GM12878 (cell line): ENCODE data around the gene AKR1C4. TPM values are rescaled to one million over a fixed set of nuclear protein-coding genes. Genes with fewer than 3 reads are reported as not detected.

Source experiments
- ATAC-seq: fragments of 200-7000 bp; cut with Tn5 transposase; 3 replicates; pipeline ENCODE4 v1.9.1; 2020; ENCODE audit warnings: mild to moderate bottlenecking, moderate library complexity
- BruUV-seq: library from RNA; stranded (reverse); fragments of 400-500 nt; replicated peaks from 2 replicates; lab custom pipeline; 2021; lab: Mats Ljungman, UMichigan
- CTCF ChIA-PET: fragments of 300-600 bp; sonication (Branson Sonifier 250); formaldehyde crosslinking; extraction: SDS; loops from one replicate; lab custom pipeline; 2021; ENCODE audit warnings: inconsistent platforms; lab: Yijun Ruan, JAX
- POLR2A ChIA-PET: fragments of 350-600 bp; formaldehyde crosslinking; extraction: SDS; loops from one replicate; lab custom pipeline; 2021; ENCODE audit warnings: inconsistent platforms; lab: Charles Lee
- RAD21 ChIA-PET: fragments of 300-600 bp; sonication (Branson Sonifier 250); formaldehyde crosslinking; loops from one replicate; lab custom pipeline; 2023; ENCODE audit warnings: antibody characterized with exemption; ENCODE audit not compliant: unreplicated experiment; lab: Charles Lee
- SMC1A ChIA-PET: fragments of 300-600 bp; sonication (Branson Sonifier 250); formaldehyde crosslinking; loops from one replicate; lab custom pipeline; 2023; ENCODE audit not compliant: unreplicated experiment, uncharacterized antibody; lab: Charles Lee
- DNase-seq: peaks from one replicate; pipeline ENCODE4 v3.0.0-alpha.2; 2011; ENCODE audit warnings: low read depth, low spot score
- FAIRE-seq: peaks from 3 replicates; lab custom pipeline; 2011; peaks lifted over from hg19 to GRCh38; lab: Jason Lieb, UNC
- H2AFZ ChIP-seq: 2 replicates; pipeline ENCODE4 v1.6.0; 2011; ENCODE audit warnings: low read depth, low read length, control low read depth; ENCODE audit not compliant: control insufficient read depth
- H3K27ac ChIP-seq: 2 replicates; pipeline ENCODE4 v1.5.1; 2011; ENCODE audit warnings: control low read depth; ENCODE audit not compliant: control insufficient read depth, insufficient read depth
- H3K27me3 ChIP-seq, 2 experiments: replicated peaks in 1 of 2; 2 replicates each; pipeline versions ENCODE4 v1.6.0 to v1.6.1; 2011; ENCODE audit warnings: low read length in 1 of 2; ENCODE audit not compliant: control insufficient read depth in 2 of 2, insufficient read depth in 2 of 2
- H3K36me3 ChIP-seq, 2 experiments: 2 replicates each; pipeline ENCODE4 v1.5.1; 2011; ENCODE audit warnings: low read length in 1 of 2; ENCODE audit not compliant: control insufficient read depth in 2 of 2, insufficient read depth in 2 of 2
- H3K4me1 ChIP-seq: 2 replicates; pipeline ENCODE4 v1.6.1; 2011; ENCODE audit warnings: mild to moderate bottlenecking, low read length, moderate library complexity, mixed read lengths; ENCODE audit not compliant: control insufficient read depth, insufficient read depth
- H3K4me2 ChIP-seq: 2 replicates; pipeline ENCODE4 v1.6.0; 2011; ENCODE audit warnings: control low read depth; ENCODE audit not compliant: control insufficient read depth, insufficient read depth
- H3K4me3 ChIP-seq: fragments of 200-600 bp; sonication (generic); 2 replicates; pipeline ENCODE4 v1.5.1; 2016
- H3K79me2 ChIP-seq: 2 replicates; pipeline ENCODE4 v1.6.0; 2011; ENCODE audit warnings: low read length; ENCODE audit not compliant: control insufficient read depth, insufficient read depth
- H3K9ac ChIP-seq: 2 replicates; pipeline ENCODE4 v1.8.0; 2011; ENCODE audit warnings: low read length, control low read depth, mixed read lengths; ENCODE audit not compliant: control insufficient read depth, insufficient read depth
- H3K9me3 ChIP-seq: replicated peaks from 3 replicates; pipeline ENCODE4 v1.5.1; 2011; ENCODE audit warnings: mild to moderate bottlenecking, low read length; ENCODE audit not compliant: control insufficient read depth, insufficient read depth
- H4K20me1 ChIP-seq: 2 replicates; pipeline ENCODE4 v1.6.0; 2011; ENCODE audit not compliant: control insufficient read depth, insufficient read depth
- E2F4 ChIP-seq: IDR thresholded peaks from 2 replicates; pipeline ENCODE4 v1.6.1; 2012; ENCODE audit warnings: low read depth, low read length, improper control_type of control experiment
- LARP7 ChIP-seq: fragments of 450-650 bp; IDR thresholded peaks from 2 replicates; pipeline ENCODE4 v1.6.1; 2017; ENCODE audit warnings: mild to moderate bottlenecking
- SP1 ChIP-seq: IDR thresholded peaks from one replicate; pipeline ENCODE4 v1.6.1; 2011; ENCODE audit warnings: low read depth, low read length
- TBL1XR1 ChIP-seq: IDR thresholded peaks from 2 replicates; pipeline ENCODE4 v1.6.1; 2012; ENCODE audit warnings: low read depth, low read length, improper control_type of control experiment
- ZBTB40 ChIP-seq: fragments of 450-650 bp; IDR thresholded peaks from 2 replicates; pipeline ENCODE4 v1.6.1; 2016; ENCODE audit warnings: mild to moderate bottlenecking, moderate library complexity, borderline replicate concordance
- WGBS: methylation state at CpG from one replicate; pipeline ENCODE4 v1.1.6; 2016; ENCODE audit warnings: low lambda C conversion rate; ENCODE audit not compliant: insufficient replicate concordance, insufficient coverage; ENCODE audit errors: missing lambda C conversion rate; 5-methylcytosine and 5-hydroxymethylcytosine counted together
- in situ Hi-C: fragments of 300-500 bp; cut with MboI; formaldehyde crosslinking; loops from 9 replicates; pipeline ENCODE4 v1.14.3; 2018; ENCODE audit warnings: mixed read lengths
- intact Hi-C: fragments of 100-400 bp; cut with micrococcal nuclease; formaldehyde crosslinking; loops from one replicate; pipeline ENCODE4 v1.14.2; 2022; ENCODE audit not compliant: unreplicated experiment
- polyA plus RNA-seq, 11 experiments: library from polyadenylated mRNA; depleted of rRNA in 4 of 11; unstranded in 6 of 11; stranded (reverse) in 5 of 11; fragments of >200 nt; fragmentation: Nextera tagmentation in 4 of 11; fragmentation: Illumina TruSeq in 1 of 11; extraction: Ambion mirVana in 4 of 11; extraction: Trizol in 1 of 11; gene quantifications; 1 replicate in 1 of 11; 2 replicates in 10 of 11; pipeline versions ENCODE4 v1.2.1 to v1.2.3, GENCODE V29; 2011 to 2016; ENCODE audit warnings: inconsistent platforms in 2 of 11, missing spikeins in 2 of 11, low read depth in 1 of 11
- total RNA-seq, 4 experiments: library from RNA; depleted of rRNA in 3 of 4; stranded (reverse); fragments of >200 nt in 3 of 4; fragmentation: Illumina TruSeq in 1 of 4; extraction: Trizol in 1 of 4; gene quantifications; 2 replicates each; pipeline versions ENCODE4 v1.2.1 to v1.2.3, GENCODE V29; 2013 to 2021

AKR1C4 gene
- total and polyA plus RNA-seq, 10 of the 15 experiments (the other 5 are each of a cell fraction or from before 2014, with no cell fraction given): 0.20 TPM; not detected in 9

GRCh38 chr10:5265139-5265538 lies 68.5 kb downstream of the AKR1C4 start (continued):
- TF ChIP-seq ZBTB40 (no peak), SP1 (no peak), E2F4 (no peak), TBL1XR1 (no peak)

- ChIA-PET RAD21 (no interaction called here), SMC1A (no interaction called here), CTCF (no interaction called here), POLR2A (no interaction called here)
- H3K27ac ChIP-seq: no peak overlapping the region
- BruUV-seq: no TSS peak
- H2AFZ ChIP-seq: no peak overlapping the region
- no peak overlapping the region for H3K4me2 ChIP-seq
- DNase-seq: no peak
- no peak overlapping the region for H3K4me3 ChIP-seq
- WGBS: 11% methylated on average over 1 of the region's 1 CpG
- H3K79me2 ChIP-seq: no peaks in the 10 kb centered on the region
- H4K20me1 ChIP-seq: no peaks in the 10 kb centered on the region
- intact Hi-C loops (no loop called here), in situ Hi-C loops (no loop called here)
- FAIRE-seq: no peak
- ATAC-seq: no peak
- no peak for TF ChIP-seq LARP7
- no peaks in the 10 kb centered on the region for H3K36me3 ChIP-seq
- H3K9ac ChIP-seq: no peak overlapping the region
- H3K9me3 ChIP-seq: no peaks in the 10 kb centered on the region
- H3K27me3 ChIP-seq: no peaks in the 10 kb centered on the region
- no peaks in the 10 kb centered on the region for H3K4me1 ChIP-seq
Measured at GRCh38 chr10:5266351-5266750, 69.7 kb downstream of the AKR1C4 start.
